ENCODE measurements around the gene FRA10AC1. TPM values are rescaled to one million over a fixed set of nuclear protein-coding genes. Genes with fewer than 3 reads are reported as not detected.

Gene FRA10AC1, protein sequence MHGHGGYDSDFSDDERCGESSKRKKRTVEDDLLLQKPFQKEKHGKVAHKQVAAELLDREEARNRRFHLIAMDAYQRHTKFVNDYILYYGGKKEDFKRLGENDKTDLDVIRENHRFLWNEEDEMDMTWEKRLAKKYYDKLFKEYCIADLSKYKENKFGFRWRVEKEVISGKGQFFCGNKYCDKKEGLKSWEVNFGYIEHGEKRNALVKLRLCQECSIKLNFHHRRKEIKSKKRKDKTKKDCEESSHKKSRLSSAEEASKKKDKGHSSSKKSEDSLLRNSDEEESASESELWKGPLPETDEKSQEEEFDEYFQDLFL
- total RNA-seq, result 10 to 100 TPM; 13.7 TPM

GRCh38 chr10:93702210-93703001 lies at the start of gene FRA10AC1:
FRA10AC1 (minus strand) TSS chr10:93702592; CDS start chr10:93700106, 2,486 bp downstream.
- DNase-seq, result peak; percentile 88
- ChIA-PET CTCF (interaction anchor here (1.2 to 1.5 kb wide), 2 partner anchors 9 to 212 kb away, joined by 4 to 5 read pairs; no protein-coding TSS in a partner anchor), POLR2A (interaction anchor here (0.6 to 1.1 kb wide), 3 partner anchors 23 to 206 kb away, joined by 3 read pairs; no protein-coding TSS in a partner anchor)
- Mint-ChIP-seq H3K36me3 (ENCODE audit: low read depth) (peaks cover 4% of the 10 kb centered on the region), H3K4me1 (peaks cover 18% of the 10 kb centered on the region), H3K9me3 (no peaks in the 10 kb centered on the region), H3K4me3 (no peak within 1 kb of the TSS), H3K27me3 (no peaks in the 10 kb centered on the region), H3K27ac (no peak within 1 kb of the TSS)

DNA sequence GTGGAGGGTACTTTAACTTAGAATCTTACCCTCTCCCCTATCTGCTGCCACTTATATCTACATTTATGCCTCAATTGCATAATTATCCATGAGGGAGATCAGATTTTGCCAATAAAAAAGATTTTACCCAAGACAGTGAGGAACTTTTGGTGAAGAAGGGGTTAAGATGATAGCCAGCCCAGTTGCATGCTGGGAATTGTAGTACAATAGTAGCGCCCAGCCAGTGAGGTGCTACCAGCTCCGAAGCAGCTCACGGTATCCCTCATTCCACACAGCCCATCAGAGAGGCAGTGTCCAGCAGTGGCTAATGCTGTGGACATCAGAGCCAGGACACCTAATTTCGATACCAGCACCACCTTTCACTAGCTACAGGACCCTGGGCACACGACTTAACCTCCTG lies 49.4 kb upstream of the FRA10AC1 start:
- POLR2A ChIA-PET, result no interaction called here
- CTCF ChIA-PET, result no interaction called here
- no peaks in the 10 kb centered on the region for H3K36me3 Mint-ChIP-seq (ENCODE audit: low read depth)
- no peak overlapping the region for H3K4me3 Mint-ChIP-seq
- no peaks in the 10 kb centered on the region for H3K4me1 Mint-ChIP-seq
- H3K9me3 Mint-ChIP-seq, result no peaks in the 10 kb centered on the region
- no peak for DNase-seq
- H3K27ac Mint-ChIP-seq, result no peak overlapping the region
- H3K27me3 Mint-ChIP-seq, result peaks cover 10% of the 10 kb centered on the region

DNA sequence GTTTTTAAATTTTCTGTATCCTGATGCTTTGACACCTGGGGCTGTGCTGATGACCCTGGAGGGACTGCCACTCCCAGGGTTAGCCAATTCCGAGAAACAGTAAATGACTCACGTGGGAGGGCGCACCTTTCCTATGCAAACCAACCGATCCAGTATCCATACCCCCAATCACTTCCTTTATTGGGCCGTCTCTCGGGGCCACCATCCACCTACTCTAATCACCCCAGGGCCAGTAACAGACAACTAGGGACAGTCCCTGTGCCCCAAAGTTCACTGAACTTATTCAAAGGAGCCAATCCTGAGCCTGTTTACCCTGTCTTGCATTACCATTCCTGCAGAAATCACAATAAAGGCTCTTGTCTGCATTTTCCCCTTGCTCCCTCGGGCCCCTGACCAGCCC lies 48.7 kb upstream of the FRA10AC1 start:
- CTCF ChIA-PET, result no interaction called here
- Mint-ChIP-seq H3K4me1 (no peaks in the 10 kb centered on the region), H3K27ac (no peak overlapping the region), H3K4me3 (no peak overlapping the region), H3K9me3 (no peaks in the 10 kb centered on the region), H3K36me3 (ENCODE audit: low read depth) (no peaks in the 10 kb centered on the region), H3K27me3 (peaks cover 6% of the 10 kb centered on the region)
- DNase-seq, result no peak
- POLR2A ChIA-PET, result no interaction called here

DNA sequence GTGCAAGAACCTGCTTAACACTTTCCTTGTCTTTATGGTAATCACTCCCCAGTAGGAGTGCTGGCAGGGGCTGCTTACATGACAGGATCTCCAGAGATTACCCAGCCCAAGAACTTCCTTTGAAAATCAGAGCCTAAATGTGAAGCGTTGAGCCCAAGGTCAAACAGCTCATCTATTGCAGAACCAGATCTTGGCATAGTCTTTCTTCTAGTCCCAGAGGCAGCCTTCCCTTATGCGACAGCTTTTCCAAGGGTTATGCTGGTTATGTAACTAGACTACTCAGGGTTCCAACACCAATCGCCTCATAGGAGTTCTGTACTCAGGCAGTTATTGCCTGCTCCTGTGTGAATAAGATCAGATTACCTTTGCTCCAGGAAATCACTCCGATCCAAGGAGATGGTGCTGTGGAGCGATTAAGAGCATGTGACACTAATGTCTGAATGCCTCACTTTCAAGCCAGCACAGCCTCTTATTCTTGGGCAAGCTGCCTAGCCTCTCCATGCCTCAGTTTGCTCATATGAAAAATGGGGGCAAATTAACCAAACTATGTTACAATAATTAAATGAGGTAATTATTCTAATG lies 46.9 kb upstream of the FRA10AC1 start:
- DNase-seq, result no peak
- POLR2A ChIA-PET, result no interaction called here
- Mint-ChIP-seq H3K4me1 (no peaks in the 10 kb centered on the region), H3K4me3 (no peak overlapping the region), H3K9me3 (no peaks in the 10 kb centered on the region), H3K36me3 (ENCODE audit: low read depth) (no peaks in the 10 kb centered on the region), H3K27me3 (peaks cover 4% of the 10 kb centered on the region), H3K27ac (no peak overlapping the region)
- CTCF ChIA-PET, result interaction anchor here (0.6 kb wide), 1 partner anchor 189 kb away, joined by 4 read pairs; no protein-coding TSS in a partner anchor

DNA sequence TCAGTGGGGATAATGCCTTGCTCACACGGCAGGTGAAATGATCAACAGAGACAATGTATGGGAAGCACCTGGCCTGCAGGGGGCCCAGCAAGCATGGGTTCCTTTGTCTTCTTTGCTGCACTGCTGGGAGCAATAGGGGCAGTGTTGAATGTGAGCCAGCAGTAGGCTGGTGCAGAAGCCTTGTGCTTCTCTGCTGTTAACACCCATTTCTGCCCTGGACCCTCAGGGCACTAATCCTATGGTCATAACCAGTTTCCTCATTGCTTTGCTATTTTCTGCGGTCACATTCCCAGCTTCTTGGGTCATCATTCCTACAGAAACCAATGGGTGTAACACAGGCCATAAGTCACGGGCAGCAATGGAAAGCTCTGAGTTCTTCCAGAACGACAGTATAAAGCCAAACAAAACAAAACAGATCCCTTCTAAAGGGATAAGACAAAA lies 44.5 kb upstream of the FRA10AC1 start:
- no peak for DNase-seq
- no peaks in the 10 kb centered on the region for H3K36me3 Mint-ChIP-seq (ENCODE audit: low read depth)
- H3K27me3 Mint-ChIP-seq, result peaks cover 4% of the 10 kb centered on the region
- H3K9me3 Mint-ChIP-seq, result no peaks in the 10 kb centered on the region
- H3K4me3 Mint-ChIP-seq, result no peak overlapping the region
- H3K4me1 Mint-ChIP-seq, result no peaks in the 10 kb centered on the region
- no peak overlapping the region for H3K27ac Mint-ChIP-seq
- CTCF ChIA-PET, result no interaction called here
- POLR2A ChIA-PET, result no interaction called here

DNA sequence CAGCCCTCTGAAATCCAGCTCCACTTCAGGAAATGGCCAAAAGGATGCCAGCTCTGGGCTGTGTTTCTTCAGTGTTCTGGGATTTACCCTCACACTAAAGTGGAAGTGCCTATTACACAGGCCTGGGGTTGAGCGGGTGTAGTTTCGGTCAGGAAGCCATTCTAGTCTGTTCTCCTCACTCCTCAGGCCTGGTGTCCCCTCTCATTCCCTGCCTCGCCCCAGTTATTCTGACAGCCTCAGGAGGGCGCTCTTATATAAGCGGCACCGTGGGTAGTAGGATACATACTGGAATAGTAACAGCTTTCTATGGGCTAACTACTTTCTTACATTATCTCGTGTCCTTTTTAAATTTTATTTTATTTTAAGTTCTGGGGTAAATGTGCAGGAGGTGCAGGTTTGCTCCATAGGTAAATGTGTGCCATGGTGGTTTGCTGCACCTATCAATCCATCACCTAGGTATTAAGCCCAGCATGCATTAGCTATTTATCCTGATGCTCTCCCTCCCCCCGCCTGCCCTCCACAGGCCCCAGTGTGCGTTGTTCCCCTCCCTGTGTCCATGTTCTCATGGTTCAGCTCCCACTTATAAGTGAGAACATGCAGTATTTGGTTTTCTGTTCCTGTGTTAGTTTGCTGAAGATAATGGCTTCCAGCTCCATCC lies 43.1 kb upstream of the FRA10AC1 start:
- POLR2A ChIA-PET, result no interaction called here
- DNase-seq, result no peak
- H3K27me3 Mint-ChIP-seq, result peaks cover 6% of the 10 kb centered on the region
- no peaks in the 10 kb centered on the region for H3K36me3 Mint-ChIP-seq (ENCODE audit: low read depth)
- H3K9me3 Mint-ChIP-seq, result no peaks in the 10 kb centered on the region
- H3K27ac Mint-ChIP-seq, result no peak overlapping the region
- no peaks in the 10 kb centered on the region for H3K4me1 Mint-ChIP-seq
- H3K4me3 Mint-ChIP-seq, result no peak overlapping the region
- CTCF ChIA-PET, result no interaction called here

GRCh38 chr10:93742633-93743349 lies 40.4 kb upstream of the FRA10AC1 start:
- Mint-ChIP-seq H3K4me1 (no peaks in the 10 kb centered on the region), H3K9me3 (no peaks in the 10 kb centered on the region), H3K36me3 (ENCODE audit: low read depth) (no peaks in the 10 kb centered on the region), H3K4me3 (no peak overlapping the region), H3K27ac (no peak overlapping the region), H3K27me3 (peaks cover 12% of the 10 kb centered on the region)
- DNase-seq, result no peak
- CTCF ChIA-PET, result no interaction called here
- POLR2A ChIA-PET, result no interaction called here

GRCh38 chr10:93741367-93741766 lies 39.0 kb upstream of the FRA10AC1 start:
- Mint-ChIP-seq H3K4me3 (no peak overlapping the region), H3K27ac (no peak overlapping the region), H3K27me3 (peaks cover 24% of the 10 kb centered on the region), H3K9me3 (no peaks in the 10 kb centered on the region), H3K36me3 (ENCODE audit: low read depth) (no peaks in the 10 kb centered on the region), H3K4me1 (no peaks in the 10 kb centered on the region)
- ChIA-PET CTCF (no interaction called here), POLR2A (no interaction called here)
- no peak for DNase-seq

DNA sequence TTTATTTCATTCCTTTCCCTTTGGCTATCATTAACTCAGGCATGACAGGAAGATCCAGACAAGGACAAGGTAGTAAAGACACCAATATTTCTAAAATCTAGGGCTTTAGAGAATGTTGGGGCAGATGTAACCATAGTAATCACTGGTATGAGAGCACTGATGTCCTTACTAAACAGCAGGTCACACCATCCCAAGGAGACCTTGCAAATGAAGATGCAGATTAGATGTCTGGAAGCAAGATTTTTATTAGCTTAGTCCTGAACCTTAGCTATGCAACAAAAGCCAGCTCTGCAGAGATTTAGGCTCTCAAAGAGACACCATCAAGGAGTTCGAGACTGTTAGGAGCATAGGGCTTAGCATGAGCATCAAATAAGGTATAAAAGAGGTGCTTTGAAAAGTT lies 23.6 kb upstream of the FRA10AC1 start:
- Mint-ChIP-seq H3K4me3 (no peak overlapping the region), H3K9me3 (no peaks in the 10 kb centered on the region), H3K27me3 (peaks cover 27% of the 10 kb centered on the region), H3K4me1 (no peaks in the 10 kb centered on the region), H3K36me3 (ENCODE audit: low read depth) (no peaks in the 10 kb centered on the region), H3K27ac (no peak overlapping the region)
- no peak for DNase-seq
- POLR2A ChIA-PET, result no interaction called here
- CTCF ChIA-PET, result no interaction called here

DNA sequence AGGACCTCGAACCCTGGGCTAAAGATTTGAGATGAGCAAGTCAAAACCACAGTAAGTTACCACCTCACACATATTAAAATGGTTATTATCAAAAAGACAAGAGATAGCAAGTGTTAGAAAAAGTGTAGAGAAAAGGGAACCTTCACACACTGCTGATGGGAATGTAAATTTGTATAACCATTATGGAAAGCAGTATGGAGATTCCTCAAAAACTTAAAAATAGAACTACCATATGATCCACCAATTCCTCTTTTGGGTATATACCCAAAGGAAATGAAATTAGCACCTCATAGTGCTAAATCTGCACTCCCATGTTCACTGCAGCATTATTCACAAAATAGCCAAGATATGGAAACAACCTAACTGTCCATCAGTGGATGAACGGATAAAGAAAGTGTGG lies 20.8 kb upstream of the FRA10AC1 start:
- peaks cover 48% of the 10 kb centered on the region for H3K27me3 Mint-ChIP-seq
- H3K36me3 Mint-ChIP-seq (ENCODE audit: low read depth), result no peaks in the 10 kb centered on the region
- no peak for DNase-seq
- ChIA-PET POLR2A (no interaction called here), CTCF (no interaction called here)
- no peak overlapping the region for H3K27ac Mint-ChIP-seq
- H3K4me1 Mint-ChIP-seq, result peaks cover 4% of the 10 kb centered on the region
- H3K4me3 Mint-ChIP-seq, result no peak overlapping the region
- H3K9me3 Mint-ChIP-seq, result no peaks in the 10 kb centered on the region

- Mint-ChIP-seq H3K9me3 (no peaks in the 10 kb centered on the region), H3K4me3 (no peak overlapping the region), H3K27ac (no peak overlapping the region), H3K36me3 (ENCODE audit: low read depth) (no peaks in the 10 kb centered on the region), H3K4me1 (peaks cover 4% of the 10 kb centered on the region), H3K27me3 (peaks cover 50% of the 10 kb centered on the region)
- ChIA-PET POLR2A (no interaction called here), CTCF (interaction anchor here (0.6 kb wide), 1 partner anchor 645 kb away, joined by 5 read pairs; no protein-coding TSS in a partner anchor)
- no peak for DNase-seq
Observed at GRCh38 chr10:93722550-93722949, 20.2 kb upstream of the FRA10AC1 start.

DNA sequence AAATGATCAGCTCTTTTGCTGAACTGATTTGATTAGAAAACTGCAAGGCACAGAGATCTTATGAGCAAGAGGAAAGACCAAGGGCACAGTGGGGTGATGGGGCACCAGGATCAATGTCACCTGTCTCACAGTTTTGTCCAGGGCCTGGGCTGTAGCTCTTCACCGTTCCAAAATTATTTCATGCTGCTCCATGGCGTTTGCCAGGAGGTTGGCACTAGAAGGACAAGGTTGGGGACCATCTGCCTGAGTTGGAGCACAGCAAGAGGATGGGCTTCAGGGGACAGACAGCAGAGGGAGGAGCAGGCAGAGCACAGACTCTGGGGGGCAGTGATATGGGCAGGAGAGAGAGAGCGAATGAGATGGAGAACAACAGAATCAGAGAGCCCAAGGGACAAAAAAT lies 17.5 kb upstream of the FRA10AC1 start:
- peaks cover 34% of the 10 kb centered on the region for H3K27me3 Mint-ChIP-seq
- no peaks in the 10 kb centered on the region for H3K36me3 Mint-ChIP-seq (ENCODE audit: low read depth)
- H3K4me1 Mint-ChIP-seq, result peaks cover 4% of the 10 kb centered on the region
- POLR2A ChIA-PET, result no interaction called here
- no peak overlapping the region for H3K4me3 Mint-ChIP-seq
- CTCF ChIA-PET, result no interaction called here
- H3K9me3 Mint-ChIP-seq, result no peaks in the 10 kb centered on the region
- H3K27ac Mint-ChIP-seq, result no peak overlapping the region
- DNase-seq, result no peak
